GM19468 (cell line): ENCODE results near the gene GOLGA8T.
"Not testable (repeated sequence)": the region's sequence is repeated elsewhere in the genome, so short reads cannot be mapped to it uniquely, and the experiment has no call there.

Source experiments
- ATAC-seq: cut with Tn5 transposase; IDR thresholded peaks from one replicate; pipeline ENCODE4 v1.9.1; 2021; ENCODE audit warnings: mild to moderate bottlenecking, moderate library complexity, moderate number of reproducible peaks; ENCODE audit not compliant: unreplicated experiment; ENCODE audit errors: extremely low read depth

GOLGA8T gene

GRCh38 chr15:30191143-30191542 is 56.3 kb downstream of the GOLGA8T start:
- ATAC-seq: not testable (repeated sequence)

DNA sequence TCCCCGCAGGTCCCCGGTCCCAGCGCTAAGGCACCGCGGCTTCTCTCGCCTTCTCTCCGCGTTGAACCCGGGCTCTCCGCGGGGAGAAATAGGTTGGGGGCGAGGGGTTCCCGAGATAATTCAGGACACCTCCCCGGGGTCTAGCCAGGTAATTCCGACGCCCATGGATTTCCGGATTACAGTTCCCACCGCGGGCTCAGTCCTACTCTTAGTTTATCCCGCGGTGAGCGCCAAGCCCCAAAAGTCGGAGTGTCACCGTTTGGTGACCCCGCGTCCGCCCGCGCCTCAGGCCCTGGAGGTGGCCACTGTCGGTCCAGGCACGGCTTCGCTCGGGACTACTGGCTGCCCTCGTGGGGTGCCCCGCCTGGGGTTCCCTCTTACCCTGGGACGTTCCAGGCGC is 56.8 kb downstream of the GOLGA8T start:
- not testable (repeated sequence) for ATAC-seq

DNA sequence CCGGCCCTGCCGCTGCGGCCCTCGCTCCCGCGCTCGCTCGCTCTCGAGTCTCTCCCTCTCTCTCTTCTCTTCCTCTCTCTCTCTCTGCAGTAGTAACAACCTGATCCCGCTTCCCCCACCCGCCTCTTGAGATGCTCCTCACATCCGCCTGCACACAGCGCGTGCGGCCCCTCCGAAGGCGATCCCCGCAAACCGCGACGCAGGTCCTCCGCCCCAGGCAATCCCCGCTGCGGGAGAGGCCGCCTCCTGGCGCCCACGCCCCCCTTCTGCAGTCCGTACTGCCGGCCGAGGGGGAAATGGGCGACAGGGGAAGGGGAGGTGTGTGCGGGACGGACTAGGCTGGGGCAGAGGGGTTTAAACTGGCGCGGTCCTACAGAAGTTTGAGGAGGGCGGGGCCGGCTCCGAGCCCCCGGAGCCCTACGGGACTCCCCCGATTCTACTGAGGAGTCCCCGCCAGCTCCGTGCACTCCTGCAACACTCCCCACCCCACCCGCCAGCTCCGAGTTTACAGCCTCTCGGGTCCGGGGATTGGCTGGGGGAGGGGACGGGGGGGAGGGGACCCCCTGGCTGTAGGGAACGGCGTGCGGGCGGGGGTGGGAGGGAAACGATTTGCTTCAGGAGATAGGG is 57.4 kb downstream of the GOLGA8T start:
- not testable (repeated sequence) for ATAC-seq

GRCh38 chr15:30192892-30193291 is 58.0 kb downstream of the GOLGA8T start:
- not testable (repeated sequence) for ATAC-seq
